Activated CD4-positive, alpha-beta T cell treated with anti-CD3 and anti-CD28 coated beads, Interleukin-2, amount 50 U/mL, for 1 hour (primary cell): Measurements from ENCODE around the gene ARL14EPL.
A peak's percentile ranks its signal among the peaks of the same experiment; 100 is the strongest.
"Not testable (repeated sequence)": the region's sequence is repeated elsewhere in the genome, so short reads cannot be mapped to it uniquely, and the experiment has no call there.

ENCODE experiments used
- DNase-seq: peaks from one replicate; pipeline ENCODE4 v3.0.0-alpha.2; 2020

The ARL14EPL gene

GRCh38 chr5:116058346-116058936, 26.2 kb downstream of the ARL14EPL start:
- DNase-seq, result no peak

DNA sequence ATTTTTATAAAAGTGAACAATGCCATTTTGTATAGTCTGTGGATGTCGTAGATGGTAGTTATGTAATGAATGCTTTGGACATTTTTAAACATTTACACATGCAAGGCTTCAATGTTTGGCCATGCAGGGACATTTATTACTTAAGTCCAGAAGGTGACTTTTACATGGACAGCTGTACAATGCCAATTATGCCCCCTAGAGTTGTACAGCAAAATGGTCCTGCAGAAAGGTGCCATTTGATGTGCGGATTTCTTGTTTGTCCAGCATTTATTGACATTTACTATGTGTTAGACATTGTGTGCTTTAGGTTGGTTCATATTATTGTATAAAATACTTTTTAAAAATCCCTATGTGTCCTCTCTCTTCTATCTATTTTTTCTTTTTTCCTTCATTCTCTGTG, 30.1 kb downstream of the ARL14EPL start:
- no peak for DNase-seq

DNA sequence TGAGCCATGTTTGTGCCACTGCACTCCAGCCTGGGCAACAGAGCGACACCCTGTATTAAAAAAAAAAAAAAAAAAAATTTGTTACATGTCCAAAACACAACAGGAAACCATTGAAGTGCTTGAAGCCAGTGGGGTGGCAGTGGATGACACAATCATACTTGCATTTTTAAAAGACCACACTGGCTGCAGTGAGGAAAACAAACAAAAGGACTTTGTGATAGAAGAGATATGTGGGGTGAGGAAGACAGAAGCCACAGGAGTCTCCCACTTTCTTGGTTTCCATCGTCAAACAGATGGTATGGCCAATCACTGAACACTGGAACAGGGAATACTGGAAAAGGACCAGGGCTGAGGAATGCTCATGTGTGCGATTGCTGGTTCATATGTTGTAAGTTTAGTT, 31.7 kb downstream of the ARL14EPL start:
- DNase-seq, result no peak

DNA sequence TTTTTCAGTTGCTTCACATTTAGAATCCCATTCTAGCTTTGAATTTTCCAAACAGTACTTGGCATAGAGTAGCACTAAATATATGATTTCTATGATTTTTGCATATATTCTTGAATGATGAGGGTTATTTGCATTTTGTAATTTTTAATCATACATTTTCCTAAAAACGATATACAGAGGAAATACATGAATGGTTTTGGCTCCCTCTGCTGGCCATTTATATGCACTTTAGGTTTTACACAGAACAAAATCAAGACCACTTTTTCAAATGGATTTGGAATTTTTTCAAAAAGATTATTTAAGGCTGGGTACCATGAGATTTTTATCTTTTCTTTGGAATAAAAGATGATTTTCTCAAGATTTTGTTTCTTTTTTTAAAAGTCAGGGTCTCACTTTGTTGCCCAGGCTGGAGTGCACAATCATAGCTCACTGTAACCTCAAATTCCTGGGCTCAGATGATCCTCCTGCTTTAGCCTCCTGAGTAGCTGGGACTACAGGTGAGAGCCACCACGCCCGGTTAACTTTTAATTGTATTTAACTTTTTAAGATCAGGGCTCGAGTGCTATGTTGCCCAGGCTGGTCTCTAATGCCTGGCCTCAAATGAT, 35.9 kb downstream of the ARL14EPL start:
- DNase-seq, result peak; percentile 12

- no peak for DNase-seq
Observed at GRCh38 chr5:116071211-116071610, 38.9 kb downstream of the ARL14EPL start.

DNA sequence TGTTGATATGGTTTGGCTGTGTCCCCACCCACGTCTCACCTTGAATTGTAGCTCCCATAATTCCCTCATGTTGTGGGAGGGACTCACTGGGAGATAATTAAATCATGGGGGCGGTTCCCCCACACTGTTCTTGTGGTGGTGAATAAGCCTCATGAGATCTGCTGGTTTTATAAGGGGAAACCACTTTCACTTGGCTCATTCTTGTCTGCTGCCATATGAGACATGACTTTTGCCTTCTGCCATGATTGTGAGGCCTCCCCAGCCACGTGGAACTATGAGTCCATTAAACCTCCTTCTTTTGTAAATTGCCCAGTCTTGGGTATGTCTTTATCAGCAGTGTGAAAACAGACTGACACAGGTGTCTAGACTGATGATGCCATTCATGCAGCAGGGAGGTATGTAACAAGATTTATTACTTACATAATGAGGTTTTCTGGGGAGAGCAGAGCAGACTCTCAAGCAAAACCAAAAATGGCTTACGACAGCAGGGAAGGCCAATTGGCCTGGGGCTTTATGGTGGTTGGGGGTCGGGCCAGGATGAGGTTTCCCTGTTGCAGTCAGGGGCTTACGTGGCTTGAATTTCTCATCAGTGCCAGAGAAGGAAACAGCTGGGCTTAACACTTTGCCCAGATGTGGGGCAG, 43.0 kb downstream of the ARL14EPL start:
- no peak for DNase-seq

DNA sequence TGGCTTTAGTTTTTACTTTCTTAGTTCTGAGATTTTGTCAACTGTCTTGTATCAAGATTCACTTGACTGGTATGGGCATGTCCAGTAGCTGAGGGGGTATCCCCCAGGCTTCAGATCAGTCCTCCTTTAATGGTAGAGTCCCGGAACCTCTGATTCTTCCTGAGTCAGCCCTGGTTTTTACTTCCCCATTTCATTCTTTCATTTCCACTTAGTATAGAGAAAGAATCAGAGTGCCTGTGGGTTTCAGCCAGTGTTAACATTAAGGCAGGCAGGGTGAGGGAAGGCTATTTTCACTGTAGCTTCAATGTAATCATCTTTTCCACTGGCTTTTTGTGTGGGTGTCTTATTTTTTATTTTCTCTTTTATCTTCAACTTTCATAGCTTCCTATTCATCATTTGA, 44.2 kb downstream of the ARL14EPL start:
- no peak for DNase-seq

DNA sequence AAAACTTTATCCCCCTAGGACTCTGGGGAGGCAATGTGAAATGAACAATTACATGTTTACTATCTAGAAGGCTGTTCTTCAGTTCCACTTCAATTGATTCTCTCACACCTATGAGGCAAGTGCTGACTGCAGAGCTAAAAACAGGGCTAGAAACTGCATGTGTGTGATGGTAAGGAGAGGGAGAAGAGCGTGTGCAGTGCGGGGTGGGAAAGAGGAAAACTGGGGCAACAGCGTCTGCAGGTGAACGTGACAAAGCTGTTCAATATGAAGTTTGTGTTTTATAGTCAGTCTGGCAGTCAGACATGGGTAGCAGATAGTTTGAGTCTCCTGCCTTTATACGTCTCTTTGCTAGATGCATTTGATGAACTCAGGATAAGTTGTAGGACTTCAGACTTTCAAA, 45.9 kb downstream of the ARL14EPL start:
- DNase-seq, result no peak

GRCh38 chr5:116084287-116084691, 52.0 kb downstream of the ARL14EPL start:
- peak; percentile 22 for DNase-seq

DNA sequence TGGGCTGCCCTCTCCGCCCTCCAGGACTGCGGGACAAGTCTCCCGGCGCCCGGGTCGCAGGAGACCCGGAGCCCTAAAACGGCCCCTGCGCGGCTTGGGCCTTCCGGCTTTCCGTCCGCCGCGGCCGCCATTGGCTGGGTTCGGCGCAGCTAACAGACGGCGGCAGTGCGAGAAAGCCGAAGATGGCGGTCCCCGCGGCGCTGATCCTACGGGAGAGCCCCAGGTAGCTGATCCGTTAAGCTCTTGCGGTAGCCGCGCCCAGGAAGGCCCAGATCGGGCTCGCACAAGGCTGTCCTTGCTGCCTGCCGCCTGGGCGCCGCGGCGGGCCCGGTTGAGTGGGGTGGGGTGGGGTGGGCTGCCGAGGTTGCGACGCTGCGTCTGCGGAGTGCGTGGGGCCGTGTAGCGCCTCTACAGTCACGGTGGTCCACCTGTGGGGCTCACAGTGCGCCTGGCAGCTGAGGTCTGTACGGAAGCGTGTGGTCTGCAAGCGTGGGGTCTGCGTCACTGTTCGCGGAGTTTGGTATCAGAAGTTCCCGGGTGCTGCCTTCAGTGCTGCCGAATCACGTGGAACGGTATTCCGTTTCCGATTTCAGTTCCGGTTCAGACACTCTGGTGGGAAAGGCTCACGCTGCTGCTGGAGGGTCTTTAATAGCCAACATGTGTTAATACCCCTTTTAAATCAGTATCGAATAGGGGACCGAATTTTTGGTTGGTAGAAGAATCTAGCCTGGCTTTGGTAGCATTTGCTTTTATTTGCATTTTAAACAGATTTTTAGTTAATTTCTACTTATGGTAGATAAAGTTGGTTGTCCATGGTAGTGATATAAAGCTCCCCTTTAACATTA, 52.8 kb downstream of the ARL14EPL start, which contains the start of gene COMMD10:
Gene COMMD10 (plus strand): TSS at position 155 of the 845 bp plus-strand sequence.
- peak; percentile 71 for DNase-seq

- DNase-seq, result not testable (repeated sequence)
Observed at GRCh38 chr5:116086309-116086708, 54.0 kb downstream of the ARL14EPL start.

DNA sequence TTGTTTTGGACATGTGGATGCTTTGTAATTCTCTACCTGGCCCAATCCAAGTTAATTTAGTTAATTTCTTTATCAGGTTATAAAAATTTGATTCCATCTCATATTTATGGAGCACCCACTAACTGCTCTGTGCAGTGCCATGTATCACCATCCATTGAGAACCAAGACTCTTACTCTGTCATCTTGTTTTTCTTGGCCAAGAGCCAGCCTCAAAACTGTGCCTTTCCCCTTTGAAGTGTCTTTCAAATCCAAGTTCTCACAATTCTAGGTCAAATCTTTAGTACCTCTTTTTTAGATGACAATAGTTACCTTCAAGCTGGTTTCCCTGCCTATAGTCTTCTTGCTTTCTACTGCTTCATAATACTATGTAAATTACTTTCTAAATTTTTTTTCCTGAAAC, 55.8 kb downstream of the ARL14EPL start:
- no peak for DNase-seq

GRCh38 chr5:116090302-116090701, 58.0 kb downstream of the ARL14EPL start:
- DNase-seq, result no peak

DNA sequence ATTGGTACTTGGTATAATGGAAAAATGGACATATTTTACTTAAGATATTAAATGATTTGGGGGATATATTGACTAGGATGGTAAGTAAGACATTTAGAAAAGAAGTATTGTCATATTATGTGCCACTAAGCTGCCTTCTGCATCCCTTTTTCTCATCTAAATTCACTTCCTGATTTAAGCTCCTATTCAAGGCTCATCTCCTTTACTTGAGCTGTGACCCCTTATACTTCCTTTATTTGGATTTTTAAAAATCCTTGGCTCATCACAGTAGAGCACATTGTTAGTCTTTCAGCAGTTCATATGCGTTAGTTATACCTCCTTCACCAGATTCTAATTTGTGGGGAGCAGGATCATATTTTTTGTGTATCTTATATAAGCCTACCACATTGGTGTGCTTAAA, 59.1 kb downstream of the ARL14EPL start:
- no peak for DNase-seq

GRCh38 chr5:116097301-116097700, 65.0 kb downstream of the ARL14EPL start:
- DNase-seq, result no peak

DNA sequence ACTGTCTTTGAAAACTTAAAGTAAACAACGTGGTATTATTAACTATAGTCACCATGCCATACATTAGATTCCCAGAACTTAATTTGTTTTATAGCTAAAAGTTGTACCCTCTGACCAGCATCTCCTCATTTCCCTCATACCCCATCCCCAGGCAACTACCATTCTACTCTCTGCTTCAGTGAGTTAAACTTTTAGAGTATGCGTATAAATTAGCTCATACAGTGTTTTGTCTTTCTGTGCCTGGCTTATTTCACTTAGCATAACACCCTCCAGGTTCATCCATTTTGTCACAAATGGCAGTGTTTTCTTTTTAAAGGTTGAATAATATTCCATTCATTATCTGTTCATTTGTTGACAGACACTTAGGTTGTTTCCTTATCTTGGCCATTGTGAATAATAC, 66.7 kb downstream of the ARL14EPL start:
- no peak for DNase-seq

DNA sequence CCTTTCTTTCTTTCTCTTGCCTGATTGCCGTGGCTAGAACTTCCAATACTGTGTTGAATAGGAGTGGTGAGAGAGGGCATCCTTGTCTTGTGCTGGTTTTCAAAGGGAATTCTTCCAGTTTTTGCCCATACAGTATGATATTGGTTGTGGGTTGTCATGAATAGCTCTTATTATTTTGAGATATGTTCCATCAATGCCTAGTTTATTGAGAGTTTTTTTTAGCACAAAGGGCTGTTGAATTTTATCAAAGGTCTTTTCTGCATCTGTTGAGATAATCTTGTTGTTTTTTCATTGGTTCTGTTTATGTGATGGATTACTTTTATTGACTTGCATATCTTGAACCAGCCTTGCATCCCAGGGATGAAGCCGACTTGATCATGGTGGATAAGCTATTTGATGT, 72.7 kb downstream of the ARL14EPL start:
- not testable (repeated sequence) for DNase-seq
